H1 (cell line): ENCODE data around the gene RNU7-1. TPM values are rescaled to one million over a fixed set of nuclear protein-coding genes. Genes with fewer than 3 reads are reported as not detected.
A peak's percentile ranks its signal among the peaks of the same experiment; 100 is the strongest.

Source experiments
- CTCF ChIA-PET: fragments of 300-600 bp; sonication (Branson Sonifier 250); formaldehyde crosslinking; loops from one replicate; lab custom pipeline; 2021; ENCODE audit not compliant: partially characterized antibody; lab: Charles Lee
- POLR2A ChIA-PET: fragments of 300-600 bp; sonication (Branson Sonifier 250); formaldehyde crosslinking; loops from one replicate; lab custom pipeline; 2021; ENCODE audit warnings: inconsistent platforms; ENCODE audit not compliant: partially characterized antibody; lab: Charles Lee
- DNase-seq, 2 experiments: peaks; one replicate each; pipeline versions ENCODE4 v3.0.0 to v3.0.0-alpha.2; 2010 to 2022; ENCODE audit warnings: low spot score in 2 of 2, low read depth in 1 of 2, mixed read lengths in 1 of 2
- FAIRE-seq: peaks from 2 replicates; lab custom pipeline; 2011; peaks lifted over from hg19 to GRCh38; lab: Jason Lieb, UNC
- H2AFZ ChIP-seq: 2 replicates; pipeline ENCODE4 v1.8.1; 2012; ENCODE audit warnings: low read length, inconsistent platforms
- H2AK5ac ChIP-seq: 2 replicates; pipeline ENCODE4 v1.6.1; 2013; ENCODE audit warnings: low read depth, low read length
- H2BK120ac ChIP-seq: replicated peaks from 2 replicates; pipeline ENCODE3; 2013; ENCODE audit warnings: low read depth, low read length, inconsistent platforms
- H2BK12ac ChIP-seq: 2 replicates; pipeline ENCODE4 v1.6.1; 2013; ENCODE audit warnings: low read depth, low read length
- H2BK15ac ChIP-seq: 2 replicates; pipeline ENCODE4 v1.6.1; 2013; ENCODE audit warnings: low read length
- H2BK20ac ChIP-seq: 2 replicates; pipeline ENCODE4 v1.6.1; 2013; ENCODE audit warnings: low read length
- H2BK5ac ChIP-seq: 2 replicates; pipeline ENCODE4 v1.6.1; 2013; ENCODE audit warnings: low read depth, low read length
- H3K14ac ChIP-seq: 2 replicates; pipeline ENCODE4 v1.6.1; 2013; ENCODE audit warnings: inconsistent platforms; ENCODE audit not compliant: insufficient read length
- H3K18ac ChIP-seq: 2 replicates; pipeline ENCODE4 v1.6.1; 2013; ENCODE audit warnings: low read length; ENCODE audit errors: extremely low read depth
- H3K23ac ChIP-seq: 2 replicates; pipeline ENCODE4 v1.6.1; 2013; ENCODE audit warnings: inconsistent platforms; ENCODE audit not compliant: insufficient read length
- H3K23me2 ChIP-seq: 2 replicates; pipeline ENCODE4 v1.6.1; 2013; ENCODE audit warnings: low read depth, low read length
- H3K27ac ChIP-seq: 2 replicates; pipeline ENCODE4 v1.6.1; 2011; ENCODE audit warnings: low read depth, low read length, inconsistent platforms
- H3K27me3 ChIP-seq, 4 experiments: replicated peaks in 1 of 4; 1 replicate in 1 of 4; 2 replicates in 3 of 4; pipeline versions ENCODE4 v1.6.1 to v1.8.1; 2011 to 2013; ENCODE audit warnings: low read length in 3 of 4, mild to moderate bottlenecking in 3 of 4, inconsistent platforms in 2 of 4, mixed read lengths in 2 of 4, moderate library complexity in 1 of 4; ENCODE audit not compliant: control insufficient read depth in 3 of 4, insufficient read depth in 3 of 4; ENCODE audit errors: extremely low read depth in 1 of 4
- H3K36me3 ChIP-seq, 4 experiments: 2 replicates each; pipeline versions ENCODE4 v1.6.1 to v1.8.1; 2011 to 2013; ENCODE audit warnings: mild to moderate bottlenecking in 4 of 4, low read length in 3 of 4, moderate library complexity in 2 of 4, control low read depth in 1 of 4, inconsistent platforms in 1 of 4; ENCODE audit not compliant: insufficient read depth in 4 of 4, control insufficient read depth in 2 of 4
- H3K4ac ChIP-seq: replicated peaks from 2 replicates; pipeline ENCODE3; 2013; ENCODE audit warnings: low read length, low read depth, mixed read lengths, inconsistent platforms; ENCODE audit not compliant: insufficient read length
- H3K4me1 ChIP-seq, 4 experiments: replicated peaks in 1 of 4; 1 replicate in 1 of 4; 2 replicates in 3 of 4; pipeline versions ENCODE4 v1.6.1 to v1.8.1; 2011 to 2013; ENCODE audit warnings: low read length in 3 of 4, inconsistent platforms in 2 of 4, mixed read lengths in 1 of 4; ENCODE audit not compliant: insufficient read depth in 4 of 4, control insufficient read depth in 3 of 4
- H3K4me2 ChIP-seq, 2 experiments: 2 replicates each; pipeline versions ENCODE4 v1.6.1 to v1.8.1; 2011 to 2013; ENCODE audit warnings: low read depth in 2 of 2, low read length in 2 of 2, control low read depth in 1 of 2, inconsistent platforms in 1 of 2, mild to moderate bottlenecking in 1 of 2; ENCODE audit not compliant: insufficient read depth in 1 of 2
- H3K4me3 ChIP-seq, 4 experiments: fragments of 200-600, 300-600 bp in 1 of 4; sonication (generic), shearing (Covaris generic), sonication (Bioruptor Twin) in 1 of 4; 2 replicates each; pipeline versions ENCODE4 v1.5.1 to v1.8.1; 2011 to 2016; ENCODE audit warnings: low read length in 4 of 4, low read depth in 3 of 4, control low read depth in 2 of 4, inconsistent platforms in 2 of 4, mild to moderate bottlenecking in 2 of 4, mixed read lengths in 1 of 4, moderate library complexity in 1 of 4; ENCODE audit not compliant: insufficient read depth in 2 of 4; ENCODE audit errors: extremely low read depth in 1 of 4
- H3K56ac ChIP-seq: replicated peaks from 2 replicates; pipeline ENCODE3; 2013; ENCODE audit warnings: low read depth, mild to moderate bottlenecking, mixed read lengths, low read length, inconsistent platforms; ENCODE audit not compliant: insufficient read length
- H3K79me1 ChIP-seq: 2 replicates; pipeline ENCODE4 v1.6.1; 2013; ENCODE audit warnings: low read depth, low read length, control low read depth
- H3K79me2 ChIP-seq, 2 experiments: 2 replicates each; pipeline versions ENCODE4 v1.6.1 to v1.8.1; 2012 to 2013; ENCODE audit warnings: low read length in 2 of 2, mild to moderate bottlenecking in 2 of 2, inconsistent platforms in 1 of 2; ENCODE audit not compliant: insufficient read depth in 2 of 2, control insufficient read depth in 1 of 2
- H3K9ac ChIP-seq, 4 experiments: replicated peaks in 1 of 4; 1 replicate in 1 of 4; 2 replicates in 3 of 4; pipeline versions ENCODE4 v1.6.1 to v1.8.1; 2011 to 2013; ENCODE audit warnings: low read depth in 3 of 4, low read length in 3 of 4, control low read depth in 2 of 4, mild to moderate bottlenecking in 2 of 4, moderate library complexity in 2 of 4, inconsistent platforms in 1 of 4; ENCODE audit errors: extremely low read depth in 1 of 4
- H3K9me3 ChIP-seq, 2 experiments: 2 replicates each; pipeline versions ENCODE4 v1.6.1 to v1.8.1; 2012 to 2013; ENCODE audit warnings: mild to moderate bottlenecking in 2 of 2, moderate library complexity in 2 of 2, control low read depth in 1 of 2, inconsistent platforms in 1 of 2, low read depth in 1 of 2, low read length in 1 of 2, mixed read lengths in 1 of 2; ENCODE audit not compliant: insufficient read depth in 2 of 2
- H4K20me1 ChIP-seq, 2 experiments: replicated peaks in 1 of 2; 2 replicates each; pipeline versions ENCODE3 to v1.8.1; 2011 to 2013; ENCODE audit warnings: inconsistent platforms in 2 of 2, low read length in 2 of 2, mild to moderate bottlenecking in 1 of 2; ENCODE audit not compliant: insufficient read depth in 2 of 2, control insufficient read depth in 1 of 2
- H4K5ac ChIP-seq: 2 replicates; pipeline ENCODE4 v1.6.1; 2013; ENCODE audit warnings: low read length, low read depth, mixed read lengths, inconsistent platforms; ENCODE audit not compliant: insufficient read length
- H4K8ac ChIP-seq: 2 replicates; pipeline ENCODE4 v1.8.0; 2013; ENCODE audit warnings: mild to moderate bottlenecking, moderate library complexity, low read length, inconsistent platforms; ENCODE audit not compliant: insufficient read depth; ENCODE audit errors: extremely low read depth
- H4K91ac ChIP-seq: replicated peaks from 2 replicates; pipeline ENCODE3; 2013; ENCODE audit warnings: low read length, mixed read lengths, inconsistent platforms; ENCODE audit not compliant: insufficient read length
- EZH2 ChIP-seq: fragments of 200-600 bp; sonication (generic); IDR thresholded peaks from 2 replicates; pipeline ENCODE4 v1.7.1; 2012; ENCODE audit warnings: low read depth, mild to moderate bottlenecking, moderate library complexity, low read length, inconsistent platforms; ENCODE audit not compliant: severe bottlenecking
- KDM1A ChIP-seq: fragments of 200-600, 300-600 bp; sonication (generic); IDR thresholded peaks from 2 replicates; pipeline ENCODE4 v1.7.1; 2016; ENCODE audit warnings: mild to moderate bottlenecking, low read length, borderline replicate concordance
- MAFK ChIP-seq: IDR thresholded peaks from 2 replicates; pipeline ENCODE4 v1.6.1; 2012; ENCODE audit warnings: low read depth, mild to moderate bottlenecking, improper control_type of control experiment, low read length
- NANOG ChIP-seq: IDR thresholded peaks from 2 replicates; pipeline ENCODE4 v1.6.1; 2011; ENCODE audit warnings: low read length, low read depth, mild to moderate bottlenecking, inconsistent platforms; ENCODE audit not compliant: insufficient read depth, poor library complexity, severe bottlenecking
- NRF1 ChIP-seq: IDR thresholded peaks from 2 replicates; pipeline ENCODE4 v1.6.1; 2011; ENCODE audit warnings: mild to moderate bottlenecking, low read depth, low read length, improper control_type of control experiment
- PHF8 ChIP-seq: fragments of 200-600 bp; sonication (generic); conservative IDR thresholded peaks from 2 replicates; pipeline ENCODE4 v1.7.1; 2012; ENCODE audit warnings: low read depth, mild to moderate bottlenecking, inconsistent platforms, low read length, moderate library complexity
- RBBP5 ChIP-seq: IDR thresholded peaks from 2 replicates; pipeline ENCODE4 v1.7.1; 2012; ENCODE audit warnings: low read depth, mild to moderate bottlenecking, inconsistent platforms, low read length, moderate library complexity, borderline replicate concordance
- SAP30 ChIP-seq: fragments of 300-600 bp; sonication (generic); IDR thresholded peaks from 2 replicates; pipeline ENCODE4 v1.7.1; 2012; ENCODE audit warnings: low read length, moderate library complexity, mild to moderate bottlenecking, inconsistent platforms; ENCODE audit not compliant: insufficient read depth, insufficient replicate concordance
- YY1 ChIP-seq: IDR thresholded peaks from 2 replicates; pipeline ENCODE4 v1.6.1; 2011; ENCODE audit warnings: low read depth, mild to moderate bottlenecking, low read length
- WGBS, 2 experiments: shearing (Covaris generic) in 1 of 2; methylation state at CpG; one replicate each; pipeline versions ENCODE4 v1.1.6 to v1.1.7; 2013 to 2015; ENCODE audit warnings: low lambda C conversion rate in 2 of 2, mixed read lengths in 2 of 2, inconsistent platforms in 1 of 2, low coverage in 1 of 2, missing lambda C conversion rate in 1 of 2; ENCODE audit not compliant: insufficient replicate concordance in 2 of 2, insufficient coverage in 1 of 2, insufficient read length in 1 of 2; ENCODE audit errors: extremely low coverage in 1 of 2, missing lambda C conversion rate in 1 of 2; 5-methylcytosine and 5-hydroxymethylcytosine counted together
- polyA plus RNA-seq, 7 experiments: library from polyadenylated mRNA; depleted of rRNA in 3 of 7; stranded (reverse) in 5 of 7; unstranded in 2 of 7; fragments of >200 nt in 5 of 7; fragments of 200-250 nt in 2 of 7; gene quantifications; 1 replicate in 5 of 7; 2 replicates in 1 of 7; 4 replicates in 1 of 7; pipeline versions ENCODE4 v1.2.1 to v1.2.3, GENCODE V29; 2011 to 2013; ENCODE audit warnings: missing spikeins in 2 of 7, mixed read lengths in 2 of 7
- total RNA-seq: library from RNA; stranded (reverse); fragmentation: NEBNext Ultra II Directional; extraction: Animal tissue kit (Norgen Biotek cat#: 25700); gene quantifications from 2 replicates; pipeline ENCODE4 v1.2.1, GENCODE V29; 2021
- TF ChIP-seq, protein P1 (sequence below): IDR thresholded peaks from 2 replicates; pipeline ENCODE4 v1.6.1; 2012; ENCODE audit warnings: inconsistent platforms

Gene RNU7-1
- total and polyA plus RNA-seq, 2 of the 8 experiments (the other 6 are each of a cell fraction or from before 2014, with no cell fraction given): not detected

DNA sequence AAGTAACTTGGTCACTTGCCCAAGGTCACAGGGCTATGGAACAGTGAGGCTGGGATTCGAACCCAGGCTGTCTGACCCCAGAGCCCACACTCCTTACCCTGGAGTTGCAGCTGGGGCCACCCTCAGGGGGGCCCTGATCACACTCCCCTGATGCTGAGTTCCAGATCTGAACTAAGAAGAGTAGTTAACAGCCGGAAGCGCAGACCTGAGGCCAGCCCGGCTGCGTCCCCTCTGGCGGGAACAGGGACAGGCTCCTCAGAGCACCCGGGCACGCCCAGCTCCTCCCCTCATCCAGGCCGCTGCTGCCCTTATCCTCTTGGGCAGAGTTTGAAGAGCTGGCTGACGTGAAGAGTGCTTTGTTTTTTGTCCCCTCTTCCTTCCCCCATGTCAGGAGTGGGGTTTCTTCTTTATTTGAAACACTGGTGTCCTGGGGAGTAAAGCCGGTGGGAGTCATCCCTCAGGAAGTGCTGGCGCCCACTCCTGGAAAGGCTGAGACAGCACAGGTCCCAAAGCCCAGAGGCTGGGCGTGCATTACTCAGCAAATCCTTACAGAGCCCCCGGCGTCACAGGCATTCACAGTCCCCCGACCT lies 18.2 kb downstream of the RNU7-1 start:
- no peaks in the 10 kb centered on the region for H4K20me1 ChIP-seq
- no peak for FAIRE-seq
- H3K4me3 ChIP-seq: peak overlapping the region; percentile 68 to 90 (median 82)
- no peak overlapping the region for H3K14ac ChIP-seq
- POLR2A ChIA-PET: interaction anchor here (0.7 to 44.0 kb wide), 14 partner anchors 7 to 146 kb away, joined by 3 to 1596 read pairs (median 4); partner anchors contain the start of genes ATN1, C12orf57, C1RL and EMG1
- H2BK12ac ChIP-seq: peak overlapping the region; percentile 94
- CTCF ChIA-PET: interaction anchor here (0.5 to 12.2 kb wide), 31 partner anchors 10 to 1762 kb away, joined by 3 to 277 read pairs (median 4); partner anchors contain the start of genes C12orf57, LPCAT3, PTPN6 and RNU7-1
- H3K4me1 ChIP-seq: peaks cover 12 to 37% (median 30%) of the 10 kb centered on the region in 4 experiments
- no peak overlapping the region for H2BK15ac ChIP-seq
- H3K23me2 ChIP-seq: peaks cover 16% of the 10 kb centered on the region; the same call in 1 of the 2 replicates
- DNase-seq: peak in 1 of 2 experiments; percentile 79
- peak overlapping the region; percentile 79 for H3K56ac ChIP-seq
- peak overlapping the region; percentile 67; the same call in 1 of the 2 replicates for H2BK20ac ChIP-seq
- H3K27ac ChIP-seq: peak overlapping the region; percentile 51; the same call in 1 of the 2 replicates
- H2BK5ac ChIP-seq: peak overlapping the region; percentile 85
- H3K9ac ChIP-seq: peak overlapping the region in 2 of 4 experiments; percentile 54 to 57; a peak in 3 of 7 replicates
- H3K79me2 ChIP-seq: peaks cover 0 to 14% of the 10 kb centered on the region in 2 experiments; a peak in 2 of 4 replicates
- peak overlapping the region; percentile 70 for H4K5ac ChIP-seq
- peak overlapping the region; percentile 66 to 93 for H3K4me2 ChIP-seq
- no peaks in the 10 kb centered on the region for H3K27me3 ChIP-seq
- H3K9me3 ChIP-seq: no peaks in the 10 kb centered on the region
- H3K18ac ChIP-seq: peak overlapping the region; percentile 63
- H4K8ac ChIP-seq: peak overlapping the region; percentile 66
- H3K23ac ChIP-seq: no peak overlapping the region
- 11% methylated on average over 16 of the region's 16 CpGs; no CpG with 5 or more reads in 1 of the 2 experiments for WGBS, 2 experiments
- H4K91ac ChIP-seq: peak overlapping the region; percentile 97
- no peaks in the 10 kb centered on the region for H3K79me1 ChIP-seq
- H3K4ac ChIP-seq: peak overlapping the region; percentile 94
- H3K36me3 ChIP-seq: peaks cover 7 to 19% (median 11%) of the 10 kb centered on the region in 4 experiments
- H2AK5ac ChIP-seq: peak overlapping the region; percentile 76; the same call in 1 of the 2 replicates
- peak overlapping the region; percentile 84 for H2BK120ac ChIP-seq
- H2AFZ ChIP-seq: no peak overlapping the region; the same call in 1 of the 2 replicates
- TF ChIP-seq YY1: peak; percentile 11; the same call in 1 of the 2 replicates
- TF ChIP-seq, protein P1, sequence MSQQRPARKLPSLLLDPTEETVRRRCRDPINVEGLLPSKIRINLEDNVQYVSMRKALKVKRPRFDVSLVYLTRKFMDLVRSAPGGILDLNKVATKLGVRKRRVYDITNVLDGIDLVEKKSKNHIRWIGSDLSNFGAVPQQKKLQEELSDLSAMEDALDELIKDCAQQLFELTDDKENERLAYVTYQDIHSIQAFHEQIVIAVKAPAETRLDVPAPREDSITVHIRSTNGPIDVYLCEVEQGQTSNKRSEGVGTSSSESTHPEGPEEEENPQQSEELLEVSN: 0 out of 2 replicates have a peak, but pooled peaks have one; percentile 32
- TF ChIP-seq PHF8: no peak
- TF ChIP-seq NRF1: no peak
- no peak for TF ChIP-seq RBBP5
- peak; percentile 44; the same call in 1 of the 2 replicates for TF ChIP-seq KDM1A
- no peak for TF ChIP-seq EZH2
- TF ChIP-seq SAP30: no peak
- TF ChIP-seq MAFK: peak; percentile 95
- no peak for TF ChIP-seq NANOG
